ENCODE data around the gene CSNK1E. TPM values are rescaled to one million over a fixed set of nuclear protein-coding genes. Genes with fewer than 3 reads are reported as not detected.

Gene CSNK1E
- total RNA-seq, 1 experiment from 2014 or later = 193 TPM

DNA sequence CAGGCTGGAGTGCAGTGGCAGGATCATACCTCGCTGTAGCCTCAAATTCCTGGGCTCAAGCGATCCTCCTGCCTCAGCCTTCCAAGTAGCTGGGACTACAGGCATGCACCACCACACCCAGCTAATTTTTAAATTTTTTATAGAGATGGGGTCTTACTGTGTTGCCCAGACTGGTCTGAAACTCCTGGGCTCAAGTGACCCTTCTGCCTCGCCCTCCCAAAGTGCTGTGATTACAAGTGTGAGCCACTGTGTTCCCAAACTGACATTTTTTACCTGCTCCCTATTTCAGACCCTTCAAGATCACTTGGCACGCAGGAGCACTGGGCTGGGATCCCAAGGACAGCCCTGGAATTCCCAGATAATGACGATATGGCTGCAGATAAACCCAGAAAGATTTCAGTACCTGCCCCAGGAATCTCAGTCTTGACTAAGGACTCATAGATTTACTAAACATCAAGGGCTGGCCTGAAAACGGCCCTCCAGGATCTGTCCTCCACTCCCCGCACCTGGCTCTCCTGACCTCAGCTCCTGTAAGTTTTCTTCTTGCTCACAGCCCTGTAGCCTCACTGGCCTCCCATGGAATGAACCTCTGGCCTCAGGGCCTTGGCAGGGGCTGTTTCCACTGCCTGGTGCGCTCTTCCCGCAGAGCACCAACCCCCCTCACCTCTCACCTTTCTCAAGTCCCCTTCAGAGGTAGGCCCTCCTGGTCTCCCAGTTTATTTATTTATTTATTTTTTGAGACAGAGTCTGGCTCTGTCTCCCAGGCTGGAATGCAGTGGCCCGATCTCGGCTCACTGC lies 3.6 kb upstream of the CSNK1E start:
- H3K27me3 ChIP-seq (ENCODE audit: low read length) = no peaks in the 10 kb centered on the region
- H3K9ac ChIP-seq (ENCODE audit: low read length) = no peak overlapping the region
- no peaks in the 10 kb centered on the region for H3K9me3 ChIP-seq (ENCODE audit: low read length)
- no peaks in the 10 kb centered on the region for H3K36me3 ChIP-seq (ENCODE audit: insufficient read depth, low read length)
- H2AFZ ChIP-seq (ENCODE audit: low read length) = no peak overlapping the region
- H3K4me3 ChIP-seq (ENCODE audit: low read length) = no peak overlapping the region
- no peak overlapping the region for H3K27ac ChIP-seq (ENCODE audit: low read length)
- peaks cover 12% of the 10 kb centered on the region for H3K79me2 ChIP-seq (ENCODE audit: low read length)
- 0 out of 2 replicates have a peak, but pooled peaks cover 8% of the 10 kb centered on the region for H4K20me1 ChIP-seq (ENCODE audit: insufficient read depth, low read depth, low read length)
- H3K9me2 ChIP-seq (replicated peaks; ENCODE audit: insufficient read depth, low read length) = no peaks in the 10 kb centered on the region
- H3K4me1 ChIP-seq (ENCODE audit: low read length) = peaks cover 16% of the 10 kb centered on the region
- no peak for DNase-seq
- no peak overlapping the region for H3K4me2 ChIP-seq (ENCODE audit: low read depth, low read length, poor library complexity, severe bottlenecking)

DNA sequence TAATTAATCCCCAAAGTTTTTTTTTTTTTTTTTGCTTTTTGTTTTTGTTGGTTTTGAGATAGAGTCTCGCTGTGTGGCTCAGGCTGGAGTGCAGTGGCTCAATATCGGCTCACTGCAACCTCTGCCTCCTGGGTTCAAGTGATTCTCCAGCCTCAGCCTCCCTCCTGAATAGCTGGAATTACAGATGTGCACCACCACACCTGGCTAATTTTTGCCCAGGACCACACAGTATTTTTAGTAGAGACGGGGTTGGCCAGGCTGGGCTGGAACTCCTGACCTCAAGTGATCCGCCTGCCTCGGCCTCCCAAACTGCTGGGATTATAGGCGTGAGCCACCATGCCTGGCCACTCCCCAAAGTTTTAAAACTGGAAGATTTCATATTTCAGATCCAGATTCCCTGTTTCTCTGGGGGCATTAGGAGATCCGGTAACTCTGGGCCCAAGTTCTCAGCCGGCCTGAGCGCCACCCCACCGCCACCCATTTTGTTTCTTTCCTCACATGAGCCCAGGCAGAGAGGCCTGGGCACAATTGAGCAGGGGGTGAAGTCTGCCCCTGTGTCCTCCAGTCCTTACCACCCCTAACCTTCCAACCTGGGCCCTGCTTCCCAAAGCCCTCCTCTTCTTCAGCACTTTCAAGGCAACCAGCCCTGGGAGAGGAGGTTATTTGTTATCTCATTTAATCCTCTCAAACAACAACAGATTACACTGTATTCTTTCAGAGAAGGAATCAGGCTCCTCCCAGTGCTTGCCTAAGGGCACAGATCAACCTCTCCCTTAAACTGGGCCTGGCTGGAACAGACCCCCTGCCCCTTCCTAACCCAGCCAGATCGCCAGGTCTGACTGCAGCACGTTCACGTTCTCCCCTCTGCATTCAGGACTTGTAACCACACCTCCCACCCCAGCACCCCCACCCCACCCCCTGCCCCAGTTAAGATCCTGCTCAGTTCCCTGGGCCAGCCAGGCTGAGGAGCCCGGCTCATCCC lies 1.9 kb upstream of the CSNK1E start:
- no peak overlapping the region for H3K9ac ChIP-seq (ENCODE audit: low read length)
- peaks cover 29% of the 10 kb centered on the region for H3K4me1 ChIP-seq (ENCODE audit: low read length)
- H3K4me3 ChIP-seq (ENCODE audit: low read length) = no peak overlapping the region
- DNase-seq = no peak
- H3K27me3 ChIP-seq (ENCODE audit: low read length) = no peaks in the 10 kb centered on the region
- no peak overlapping the region for H2AFZ ChIP-seq (ENCODE audit: low read length)
- no peaks in the 10 kb centered on the region for H3K36me3 ChIP-seq (ENCODE audit: insufficient read depth, low read length)
- H3K9me3 ChIP-seq (ENCODE audit: low read length) = no peaks in the 10 kb centered on the region
- no peak overlapping the region for H3K27ac ChIP-seq (ENCODE audit: low read length)
- peaks cover 24% of the 10 kb centered on the region; the same call in 1 of the 2 replicates for H4K20me1 ChIP-seq (ENCODE audit: insufficient read depth, low read depth, low read length)
- H3K79me2 ChIP-seq (ENCODE audit: low read length) = peaks cover 30% of the 10 kb centered on the region
- no peak overlapping the region for H3K4me2 ChIP-seq (ENCODE audit: low read depth, low read length, poor library complexity, severe bottlenecking)
- H3K9me2 ChIP-seq (replicated peaks; ENCODE audit: insufficient read depth, low read length) = no peaks in the 10 kb centered on the region

DNA sequence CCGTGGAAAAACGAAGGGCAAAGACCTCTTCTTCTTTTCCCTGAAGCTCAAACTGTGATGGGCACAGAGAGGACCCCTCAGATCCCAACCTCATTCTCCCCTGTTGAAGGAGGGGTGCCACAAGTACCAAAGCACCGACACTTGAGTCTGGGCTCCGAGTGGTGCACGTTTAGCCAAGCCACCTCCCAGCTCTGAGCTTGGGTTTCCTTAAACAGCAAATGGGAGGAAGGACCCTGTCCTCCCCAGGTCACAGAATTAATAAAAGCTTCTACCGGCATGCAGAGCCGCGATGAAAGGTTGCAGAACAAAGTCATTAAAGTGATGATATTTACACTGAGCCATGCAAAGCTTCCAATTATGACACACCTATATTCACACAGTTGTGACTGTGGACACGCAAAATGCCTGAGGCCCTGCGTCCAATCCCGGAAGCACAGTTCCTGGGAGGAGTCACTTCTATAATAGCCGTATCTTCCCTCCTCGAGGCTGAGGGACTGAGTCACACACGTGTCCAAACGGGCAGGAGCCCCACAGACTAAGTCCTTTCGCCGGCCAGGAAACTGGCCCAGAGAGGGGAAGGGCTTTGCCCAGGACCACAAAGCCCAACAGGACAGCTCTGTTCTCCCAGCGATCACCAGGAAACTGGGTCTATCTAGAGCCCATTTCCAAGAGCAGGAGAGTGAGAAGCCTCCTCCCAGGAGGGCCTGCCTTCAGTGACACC lies 922 bp upstream of the CSNK1E start:
- peaks cover 35% of the 10 kb centered on the region for H3K4me1 ChIP-seq (ENCODE audit: low read length)
- peak overlapping the region; percentile 66 for H3K4me3 ChIP-seq (ENCODE audit: low read length)
- peaks cover 33% of the 10 kb centered on the region; the same call in 1 of the 2 replicates for H4K20me1 ChIP-seq (ENCODE audit: insufficient read depth, low read depth, low read length)
- no peaks in the 10 kb centered on the region for H3K9me2 ChIP-seq (replicated peaks; ENCODE audit: insufficient read depth, low read length)
- no peak for DNase-seq
- no peaks in the 10 kb centered on the region for H3K9me3 ChIP-seq (ENCODE audit: low read length)
- H3K27ac ChIP-seq (ENCODE audit: low read length) = no peak overlapping the region
- H3K27me3 ChIP-seq (ENCODE audit: low read length) = no peaks in the 10 kb centered on the region
- peak overlapping the region; percentile 72 for H3K9ac ChIP-seq (ENCODE audit: low read length)
- no peaks in the 10 kb centered on the region; the same call in 1 of the 2 replicates for H3K36me3 ChIP-seq (ENCODE audit: insufficient read depth, low read length)
- peaks cover 39% of the 10 kb centered on the region for H3K79me2 ChIP-seq (ENCODE audit: low read length)
- H3K4me2 ChIP-seq (ENCODE audit: low read depth, low read length, poor library complexity, severe bottlenecking) = peak overlapping the region; percentile 85
- peak overlapping the region; percentile 99; the same call in 1 of the 2 replicates for H2AFZ ChIP-seq (ENCODE audit: low read length)

DNA sequence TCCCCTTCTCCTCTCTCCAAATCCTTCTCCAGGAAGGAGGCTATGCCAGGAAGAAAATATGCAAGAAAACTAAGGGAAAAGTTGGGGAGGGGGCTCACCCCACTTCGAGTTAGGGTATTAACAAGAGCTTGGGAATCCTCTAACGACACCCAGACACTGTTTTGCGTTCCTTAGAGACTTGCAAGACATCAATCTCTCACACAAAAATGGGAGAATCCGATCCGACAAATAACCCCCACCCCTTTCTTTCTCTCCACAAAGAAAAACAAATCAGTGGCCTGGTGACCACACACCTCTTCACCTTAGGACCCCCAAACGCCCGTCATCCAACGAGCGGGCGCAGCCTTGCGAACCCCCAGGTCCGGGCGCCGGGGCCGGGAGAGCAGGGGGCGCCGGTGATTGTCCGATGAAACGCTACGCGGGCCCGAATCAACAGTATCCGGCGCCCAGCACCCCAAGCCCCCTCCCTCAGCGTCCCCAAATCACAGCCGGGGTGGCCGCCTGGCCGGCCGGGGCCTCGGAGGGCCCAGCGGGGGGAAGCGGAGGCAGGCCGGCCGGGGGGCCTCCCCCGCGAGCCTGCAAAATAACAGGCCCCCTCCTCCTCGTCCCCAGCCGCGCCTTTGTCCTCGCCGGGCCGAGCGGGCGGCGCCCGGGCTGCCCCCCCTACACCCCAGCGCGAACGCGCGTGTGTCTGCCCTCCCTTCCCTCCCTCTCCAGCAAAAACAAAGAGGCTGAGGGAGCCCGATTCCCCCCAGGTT lies 690 bp downstream of the CSNK1E start:
- peak overlapping the region; percentile 94 for H3K4me3 ChIP-seq (ENCODE audit: low read length)
- H3K79me2 ChIP-seq (ENCODE audit: low read length) = peaks cover 55% of the 10 kb centered on the region
- H3K27me3 ChIP-seq (ENCODE audit: low read length) = no peaks in the 10 kb centered on the region
- H3K9me3 ChIP-seq (ENCODE audit: low read length) = no peaks in the 10 kb centered on the region
- H4K20me1 ChIP-seq (ENCODE audit: insufficient read depth, low read depth, low read length) = peaks cover 42% of the 10 kb centered on the region; the same call in 1 of the 2 replicates
- DNase-seq = peak; percentile 74
- no peak overlapping the region for H2AFZ ChIP-seq (ENCODE audit: low read length)
- H3K27ac ChIP-seq (ENCODE audit: low read length) = peak overlapping the region; percentile 82
- H3K4me2 ChIP-seq (ENCODE audit: low read depth, low read length, poor library complexity, severe bottlenecking) = peak overlapping the region; percentile 93
- H3K9me2 ChIP-seq (replicated peaks; ENCODE audit: insufficient read depth, low read length) = no peaks in the 10 kb centered on the region
- H3K4me1 ChIP-seq (ENCODE audit: low read length) = peaks cover 36% of the 10 kb centered on the region
- H3K36me3 ChIP-seq (ENCODE audit: insufficient read depth, low read length) = no peaks in the 10 kb centered on the region; the same call in 1 of the 2 replicates
- H3K9ac ChIP-seq (ENCODE audit: low read length) = peak overlapping the region; percentile 91

DNA sequence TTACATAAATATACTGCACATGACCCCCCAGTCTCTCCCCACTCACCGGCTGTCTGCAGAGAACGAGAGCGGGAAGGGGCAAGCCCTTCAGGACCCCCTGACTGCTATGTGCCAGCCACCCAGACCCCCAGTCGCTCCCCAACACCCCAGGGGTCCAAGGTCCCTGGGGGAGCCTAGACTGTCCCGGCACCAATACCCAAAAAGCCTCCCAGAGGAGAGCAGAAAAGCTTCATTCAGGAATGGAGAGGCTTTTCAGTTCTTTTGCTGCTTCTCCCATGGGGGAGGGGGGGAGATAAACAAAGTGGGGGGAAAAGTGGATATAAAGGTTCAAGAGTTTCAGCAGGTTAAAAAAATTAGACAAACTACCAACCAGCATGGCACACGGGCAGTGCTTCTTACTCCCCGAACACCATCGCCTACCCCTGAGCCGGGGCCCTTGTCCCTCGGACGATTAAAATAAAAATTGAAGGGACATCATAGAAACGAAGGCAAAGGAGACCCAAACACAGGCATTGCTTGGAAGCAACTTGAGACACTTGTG lies 1.3 kb downstream of the CSNK1E start:
- DNase-seq = peak; percentile 64
- peak overlapping the region; percentile 93 for H3K4me2 ChIP-seq (ENCODE audit: low read depth, low read length, poor library complexity, severe bottlenecking)
- H3K79me2 ChIP-seq (ENCODE audit: low read length) = peaks cover 61% of the 10 kb centered on the region
- no peak overlapping the region for H2AFZ ChIP-seq (ENCODE audit: low read length)
- no peaks in the 10 kb centered on the region for H3K9me3 ChIP-seq (ENCODE audit: low read length)
- peaks cover 48% of the 10 kb centered on the region for H4K20me1 ChIP-seq (ENCODE audit: insufficient read depth, low read depth, low read length)
- peak overlapping the region; percentile 82 for H3K27ac ChIP-seq (ENCODE audit: low read length)
- no peaks in the 10 kb centered on the region; the same call in 1 of the 2 replicates for H3K36me3 ChIP-seq (ENCODE audit: insufficient read depth, low read length)
- H3K27me3 ChIP-seq (ENCODE audit: low read length) = no peaks in the 10 kb centered on the region
- peak overlapping the region; percentile 94 for H3K4me3 ChIP-seq (ENCODE audit: low read length)
- H3K9ac ChIP-seq (ENCODE audit: low read length) = peak overlapping the region; percentile 91
- H3K4me1 ChIP-seq (ENCODE audit: low read length) = peaks cover 42% of the 10 kb centered on the region
- no peaks in the 10 kb centered on the region for H3K9me2 ChIP-seq (replicated peaks; ENCODE audit: insufficient read depth, low read length)

DNA sequence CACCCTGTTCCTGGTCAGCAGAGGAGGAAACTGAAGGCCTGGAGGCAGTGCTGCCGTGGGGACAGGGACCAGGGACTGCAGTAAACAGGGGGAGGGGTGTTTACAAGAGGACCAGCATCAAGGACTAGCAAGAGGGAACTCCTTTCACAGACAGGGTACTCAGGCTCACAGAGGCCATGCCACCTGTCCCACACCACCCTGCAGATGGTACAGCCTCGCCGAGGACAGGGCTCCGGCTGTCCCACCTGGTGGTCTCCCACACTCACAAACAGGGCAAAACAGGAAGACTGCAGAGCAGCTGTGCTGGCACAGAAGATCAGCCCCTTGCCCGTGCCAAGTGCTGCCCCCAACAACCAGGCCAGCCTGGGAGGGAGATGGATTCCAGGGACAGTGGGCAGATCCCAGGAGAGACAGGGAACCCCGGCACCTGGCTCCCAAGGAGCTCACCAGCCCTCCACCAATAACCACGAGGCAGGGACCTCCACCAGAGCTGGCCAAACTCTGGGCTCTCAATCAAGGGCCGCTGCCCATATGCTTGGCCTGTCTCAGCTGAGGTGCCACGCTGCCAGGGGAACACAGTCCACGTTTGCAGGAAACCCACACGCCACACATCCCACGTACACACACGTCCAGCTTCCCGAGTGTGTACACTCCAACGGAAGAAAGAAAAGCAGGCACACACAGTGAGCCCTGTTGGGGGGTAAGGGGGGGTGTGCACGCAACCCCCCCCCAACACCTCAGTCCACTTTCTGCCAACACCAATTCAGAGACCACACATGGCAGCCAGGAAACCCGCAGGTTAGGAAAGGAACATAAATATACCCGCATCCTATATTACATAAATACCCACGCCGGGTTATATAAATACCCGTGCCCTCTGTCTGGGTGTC lies 2.1 kb downstream of the CSNK1E start:
- peaks cover 69% of the 10 kb centered on the region for H3K79me2 ChIP-seq (ENCODE audit: low read length)
- no peaks in the 10 kb centered on the region; the same call in 1 of the 2 replicates for H3K36me3 ChIP-seq (ENCODE audit: insufficient read depth, low read length)
- peak overlapping the region; percentile 93 for H3K4me2 ChIP-seq (ENCODE audit: low read depth, low read length, poor library complexity, severe bottlenecking)
- H4K20me1 ChIP-seq (ENCODE audit: insufficient read depth, low read depth, low read length) = peaks cover 54% of the 10 kb centered on the region
- peak overlapping the region; percentile 82 for H3K27ac ChIP-seq (ENCODE audit: low read length)
- no peaks in the 10 kb centered on the region for H3K27me3 ChIP-seq (ENCODE audit: low read length)
- H3K9me2 ChIP-seq (replicated peaks; ENCODE audit: insufficient read depth, low read length) = no peaks in the 10 kb centered on the region
- no peak overlapping the region for H2AFZ ChIP-seq (ENCODE audit: low read length)
- peaks cover 47% of the 10 kb centered on the region for H3K4me1 ChIP-seq (ENCODE audit: low read length)
- peak overlapping the region; percentile 91 for H3K9ac ChIP-seq (ENCODE audit: low read length)
- peak overlapping the region; percentile 94 for H3K4me3 ChIP-seq (ENCODE audit: low read length)
- no peak for DNase-seq
- H3K9me3 ChIP-seq (ENCODE audit: low read length) = no peaks in the 10 kb centered on the region
